ENCODE measurements around the gene PTPRN2.

PTPRN2 gene

GRCh38 chr7:157619753-157620525 is 967.7 kb downstream of the PTPRN2 start:
- H3K27ac ChIP-seq, result no peak overlapping the region
- TF ChIP-seq ZFX (IDR thresholded peaks at IDR 0.05; ENCODE audit: borderline replicate concordance) (no peak), CTCF (IDR thresholded peaks at IDR 0.05) (no peak)

DNA sequence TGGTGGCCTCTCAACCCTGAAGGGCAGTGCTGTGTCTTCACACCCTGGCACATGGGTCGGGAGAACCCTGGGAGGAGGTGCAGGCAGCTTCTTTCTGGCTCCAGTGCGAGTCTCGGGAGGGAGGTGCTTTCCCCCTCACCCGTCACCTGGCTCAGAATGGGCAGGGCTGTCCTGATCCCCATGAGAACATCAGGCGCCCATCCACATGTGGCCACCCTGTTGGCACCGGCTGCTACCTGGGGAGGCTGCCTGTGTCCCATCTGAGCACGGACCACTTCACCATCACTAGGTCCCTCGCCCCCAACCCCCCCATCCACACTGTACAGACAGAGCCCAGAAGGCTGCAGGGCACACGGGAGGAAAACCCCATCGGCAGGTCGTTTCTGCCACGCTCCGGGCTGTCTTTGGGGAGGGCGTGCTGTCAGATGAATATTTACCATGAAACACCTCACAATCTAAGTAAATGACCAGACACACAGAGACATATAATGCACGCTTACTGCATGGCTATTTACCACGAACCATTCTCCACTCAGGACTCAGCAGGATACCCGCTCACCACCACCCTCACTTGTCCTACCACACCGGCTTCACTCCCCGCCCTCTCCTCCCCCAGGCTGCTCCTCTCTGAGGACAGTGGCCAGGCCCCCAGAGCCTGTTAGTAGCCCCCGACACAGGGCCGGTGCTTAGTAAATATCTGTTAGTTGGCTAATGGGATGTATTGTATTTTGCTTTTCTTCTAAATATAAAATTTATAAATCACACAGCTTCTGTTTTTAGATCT is 968.6 kb downstream of the PTPRN2 start:
- TF ChIP-seq ZFX (IDR thresholded peaks at IDR 0.05; ENCODE audit: borderline replicate concordance), result no peak
- TF ChIP-seq CTCF (IDR thresholded peaks at IDR 0.05), result no peak
- H3K27ac ChIP-seq, result no peak overlapping the region

- TF ChIP-seq ZFX (IDR thresholded peaks at IDR 0.05; ENCODE audit: borderline replicate concordance) (no peak), CTCF (IDR thresholded peaks at IDR 0.05) (no peak)
- H3K27ac ChIP-seq, result no peak overlapping the region
Observed at GRCh38 chr7:157618091-157618726, 969.4 kb downstream of the PTPRN2 start.

DNA sequence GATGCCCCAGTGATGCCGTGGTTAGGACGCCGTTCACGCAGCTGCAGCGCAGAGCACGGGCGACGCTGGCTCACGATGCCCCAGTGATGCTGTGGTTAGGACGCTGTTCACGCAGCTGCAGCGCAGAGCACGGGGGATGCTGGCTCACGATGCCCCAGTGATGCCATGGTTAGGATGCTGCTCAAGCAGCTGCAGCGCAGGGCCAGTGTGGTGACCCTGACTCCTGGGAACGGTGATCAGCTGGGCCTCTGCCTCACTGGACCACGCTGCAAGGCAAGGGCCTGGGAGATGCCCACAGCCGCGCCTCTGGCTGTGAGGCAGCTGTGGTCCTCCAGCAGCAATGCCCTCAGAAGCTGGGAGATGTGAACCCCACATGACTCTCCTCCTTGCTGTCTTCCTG is 970.2 kb downstream of the PTPRN2 start:
- H3K27ac ChIP-seq, result no peak overlapping the region
- TF ChIP-seq CTCF (IDR thresholded peaks at IDR 0.05), result no peak
- TF ChIP-seq ZFX (IDR thresholded peaks at IDR 0.05; ENCODE audit: borderline replicate concordance), result no peak

DNA sequence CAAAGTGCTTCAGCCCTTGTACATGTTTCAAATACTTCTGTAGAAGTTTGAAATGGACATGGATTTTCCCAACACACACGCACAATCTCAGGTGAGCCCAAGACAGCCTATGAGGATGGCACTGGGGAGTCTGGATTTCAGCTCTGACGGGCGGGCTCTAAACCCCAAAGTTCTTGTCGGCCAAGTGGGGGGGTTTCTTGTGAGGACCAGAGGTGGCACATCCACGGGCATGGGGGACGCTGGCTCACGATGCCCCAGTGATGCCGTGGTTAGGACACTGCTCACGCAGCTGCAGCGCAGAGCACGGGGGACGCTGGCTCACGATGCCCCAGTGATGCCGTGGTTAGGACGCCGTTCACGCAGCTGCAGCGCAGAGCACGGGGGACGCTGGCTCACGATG is 970.7 kb downstream of the PTPRN2 start:
- H3K27ac ChIP-seq, result no peak overlapping the region
- TF ChIP-seq ZFX (IDR thresholded peaks at IDR 0.05; ENCODE audit: borderline replicate concordance), result no peak
- no peak for TF ChIP-seq CTCF (IDR thresholded peaks at IDR 0.05)

- no peak overlapping the region for H3K27ac ChIP-seq
- TF ChIP-seq CTCF (IDR thresholded peaks at IDR 0.05) (no peak), ZFX (IDR thresholded peaks at IDR 0.05; ENCODE audit: borderline replicate concordance) (no peak)
Observed at GRCh38 chr7:157616426-157616825, 971.2 kb downstream of the PTPRN2 start.
